ENCODE data around the gene TECTA.

The TECTA gene

GRCh38 chr11:121129362-121130340, 28.6 kb downstream of the TECTA start:
- no peaks in the 10 kb centered on the region for H3K36me3 ChIP-seq
- H3K4me3 ChIP-seq: no peak overlapping the region
- intact Hi-C loops (cut with DNase I; ENCODE audit: low total_unique reads): no loop called here
- H3K9me3 ChIP-seq: no peaks in the 10 kb centered on the region
- TF ChIP-seq CTCF (IDR thresholded peaks at IDR 0.05): no peak
- H3K27ac ChIP-seq: no peak overlapping the region
- no peaks in the 10 kb centered on the region for H3K27me3 ChIP-seq
- DNase-seq: no peak
- H3K4me1 ChIP-seq: no peaks in the 10 kb centered on the region

GRCh38 chr11:121131656-121132055, 30.6 kb downstream of the TECTA start:
- DNase-seq: no peak
- no peaks in the 10 kb centered on the region for H3K4me1 ChIP-seq
- TF ChIP-seq CTCF (IDR thresholded peaks at IDR 0.05): no peak
- no peak overlapping the region for H3K4me3 ChIP-seq
- intact Hi-C loops (cut with DNase I; ENCODE audit: low total_unique reads): no loop called here
- no peak overlapping the region for H3K27ac ChIP-seq
- H3K9me3 ChIP-seq: no peaks in the 10 kb centered on the region
- no peaks in the 10 kb centered on the region for H3K27me3 ChIP-seq
- H3K36me3 ChIP-seq: no peaks in the 10 kb centered on the region

- Histone ChIP-seq H3K4me1 (no peaks in the 10 kb centered on the region), H3K9me3 (no peaks in the 10 kb centered on the region), H3K36me3 (no peaks in the 10 kb centered on the region), H3K27ac (no peak overlapping the region), H3K27me3 (no peaks in the 10 kb centered on the region), H3K4me3 (no peak overlapping the region)
- TF ChIP-seq CTCF (IDR thresholded peaks at IDR 0.05): no peak
- no peak for DNase-seq
- intact Hi-C loops (cut with DNase I; ENCODE audit: low total_unique reads): no loop called here
Observed at GRCh38 chr11:121132211-121132976, 31.4 kb downstream of the TECTA start.

GRCh38 chr11:121134741-121135312, 33.8 kb downstream of the TECTA start:
- DNase-seq: no peak
- no peak for TF ChIP-seq CTCF (IDR thresholded peaks at IDR 0.05)
- no peak overlapping the region for H3K27ac ChIP-seq
- H3K36me3 ChIP-seq: no peaks in the 10 kb centered on the region
- H3K9me3 ChIP-seq: no peaks in the 10 kb centered on the region
- no peaks in the 10 kb centered on the region for H3K4me1 ChIP-seq
- H3K4me3 ChIP-seq: no peak overlapping the region
- intact Hi-C loops (cut with DNase I; ENCODE audit: low total_unique reads): no loop called here
- no peaks in the 10 kb centered on the region for H3K27me3 ChIP-seq

- intact Hi-C loops (cut with DNase I; ENCODE audit: low total_unique reads): no loop called here
- Histone ChIP-seq H3K4me1 (no peaks in the 10 kb centered on the region), H3K27ac (no peak overlapping the region), H3K4me3 (no peak overlapping the region), H3K36me3 (no peaks in the 10 kb centered on the region), H3K9me3 (no peaks in the 10 kb centered on the region), H3K27me3 (no peaks in the 10 kb centered on the region)
- TF ChIP-seq CTCF (IDR thresholded peaks at IDR 0.05): no peak
- no peak for DNase-seq
Observed at GRCh38 chr11:121137005-121137404, 36.0 kb downstream of the TECTA start.

Data from tibial artery (tissue), 4 donors.